ENCODE data around the gene RAB28. TPM values are rescaled to one million over a fixed set of nuclear protein-coding genes. Genes with fewer than 3 reads are reported as not detected.

The RAB28 gene
- total RNA-seq, 3 donors from 2014 or later (not counting 1 experiment from before 2014, with no cell fraction given): 10.2 to 13.1 (median 12.9) TPM

DNA sequence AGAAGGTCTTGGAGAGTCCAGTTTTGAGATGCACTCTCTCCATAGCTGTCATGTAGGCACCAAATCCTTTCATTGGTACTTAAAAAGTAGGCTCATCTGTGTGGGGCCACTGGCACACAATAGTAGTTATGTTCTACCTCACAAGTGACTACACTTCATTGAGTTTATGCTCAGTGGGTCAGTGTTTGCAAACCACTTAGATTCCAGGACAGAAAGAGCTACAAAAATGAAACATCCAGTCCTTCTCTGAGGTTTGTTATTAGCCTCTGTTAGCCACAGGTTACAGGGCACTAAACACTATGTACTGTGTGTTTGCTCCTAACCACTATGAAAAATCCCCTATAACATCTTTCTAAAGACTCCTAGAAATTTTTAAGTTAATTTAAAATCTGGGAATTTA, 13.8 kb downstream of the RAB28 start:
- H3K36me3 ChIP-seq (ENCODE audit: control insufficient read depth, insufficient read depth, low read length): peaks cover 10% of the 10 kb centered on the region
- no peak for DNase-seq
- Mint-ChIP-seq H3K9me3 (no peaks in the 10 kb centered on the region), H3K36me3 (no peaks in the 10 kb centered on the region), H3K4me1 (peaks cover 14 to 19% of the 10 kb centered on the region in 2 donors), H3K27me3 (ENCODE audit: low read depth in 2 of 2) (no peaks in the 10 kb centered on the region), H3K4me3 (no peak overlapping the region), H3K27ac (no peak overlapping the region)
- ATAC-seq: no peak
- H3K4me3 ChIP-seq (ENCODE audit: low read length): no peak overlapping the region
- no peaks in the 10 kb centered on the region for H3K27me3 ChIP-seq (ENCODE audit: control insufficient read depth, insufficient read depth, low read length)
- no peaks in the 10 kb centered on the region for H3K4me1 ChIP-seq (ENCODE audit: control insufficient read depth, insufficient read depth, low read length)
- intact Hi-C loops (cut with micrococcal nuclease): no loop called here
- no peaks in the 10 kb centered on the region for H3K9me3 ChIP-seq (ENCODE audit: control insufficient read depth, insufficient read depth, low read length)
- TF ChIP-seq, protein P1, sequence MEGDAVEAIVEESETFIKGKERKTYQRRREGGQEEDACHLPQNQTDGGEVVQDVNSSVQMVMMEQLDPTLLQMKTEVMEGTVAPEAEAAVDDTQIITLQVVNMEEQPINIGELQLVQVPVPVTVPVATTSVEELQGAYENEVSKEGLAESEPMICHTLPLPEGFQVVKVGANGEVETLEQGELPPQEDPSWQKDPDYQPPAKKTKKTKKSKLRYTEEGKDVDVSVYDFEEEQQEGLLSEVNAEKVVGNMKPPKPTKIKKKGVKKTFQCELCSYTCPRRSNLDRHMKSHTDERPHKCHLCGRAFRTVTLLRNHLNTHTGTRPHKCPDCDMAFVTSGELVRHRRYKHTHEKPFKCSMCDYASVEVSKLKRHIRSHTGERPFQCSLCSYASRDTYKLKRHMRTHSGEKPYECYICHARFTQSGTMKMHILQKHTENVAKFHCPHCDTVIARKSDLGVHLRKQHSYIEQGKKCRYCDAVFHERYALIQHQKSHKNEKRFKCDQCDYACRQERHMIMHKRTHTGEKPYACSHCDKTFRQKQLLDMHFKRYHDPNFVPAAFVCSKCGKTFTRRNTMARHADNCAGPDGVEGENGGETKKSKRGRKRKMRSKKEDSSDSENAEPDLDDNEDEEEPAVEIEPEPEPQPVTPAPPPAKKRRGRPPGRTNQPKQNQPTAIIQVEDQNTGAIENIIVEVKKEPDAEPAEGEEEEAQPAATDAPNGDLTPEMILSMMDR (IDR thresholded peaks at IDR 0.05): no peak
- H3K27ac ChIP-seq (ENCODE audit: low read length): no peak overlapping the region

DNA sequence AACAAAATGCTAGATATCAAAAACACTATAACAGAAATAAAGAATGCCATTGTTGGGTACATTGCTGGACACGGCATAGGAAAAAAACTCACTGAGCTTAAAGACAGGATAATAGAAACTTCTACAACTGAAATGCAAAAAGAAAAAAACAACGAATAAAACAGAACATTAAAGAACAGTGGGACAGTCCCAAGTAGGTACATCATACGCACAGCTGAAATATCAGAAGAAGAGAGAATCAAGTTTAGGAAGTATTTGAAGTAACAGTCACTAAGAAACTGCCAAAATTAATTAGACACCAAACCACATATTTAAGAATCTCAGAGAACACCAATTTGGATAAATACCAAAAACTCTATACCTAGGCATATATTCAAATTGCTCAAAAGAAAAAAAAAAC, 19.2 kb downstream of the RAB28 start:
- WGBS (ENCODE audit: insufficient coverage): 93% methylated on average over 3 of the region's 3 CpGs
- no peak overlapping the region for H3K4me3 ChIP-seq (ENCODE audit: low read length)
- no peaks in the 10 kb centered on the region for H3K4me1 ChIP-seq (ENCODE audit: control insufficient read depth, insufficient read depth, low read length)
- no peaks in the 10 kb centered on the region for H3K9me3 ChIP-seq (ENCODE audit: control insufficient read depth, insufficient read depth, low read length)
- H3K4me1 Mint-ChIP-seq: peaks cover 14 to 19% of the 10 kb centered on the region in 2 donors
- intact Hi-C loops (cut with micrococcal nuclease): no loop called here
- TF ChIP-seq, protein P1 (IDR thresholded peaks at IDR 0.05): no peak
- no peak overlapping the region for H3K27ac Mint-ChIP-seq
- ATAC-seq (no peak), DNase-seq (no peak)
- H3K27me3 ChIP-seq (ENCODE audit: control insufficient read depth, insufficient read depth, low read length): no peaks in the 10 kb centered on the region
- H3K9me3 Mint-ChIP-seq: no peaks in the 10 kb centered on the region
- H3K36me3 ChIP-seq (ENCODE audit: control insufficient read depth, insufficient read depth, low read length): peaks cover 5% of the 10 kb centered on the region
- H3K36me3 Mint-ChIP-seq: peaks cover 6% of the 10 kb centered on the region
- no peak overlapping the region for H3K4me3 Mint-ChIP-seq
- no peak overlapping the region for H3K27ac ChIP-seq (ENCODE audit: low read length)
- no peaks in the 10 kb centered on the region for H3K27me3 Mint-ChIP-seq (ENCODE audit: low read depth in 2 of 2)

DNA sequence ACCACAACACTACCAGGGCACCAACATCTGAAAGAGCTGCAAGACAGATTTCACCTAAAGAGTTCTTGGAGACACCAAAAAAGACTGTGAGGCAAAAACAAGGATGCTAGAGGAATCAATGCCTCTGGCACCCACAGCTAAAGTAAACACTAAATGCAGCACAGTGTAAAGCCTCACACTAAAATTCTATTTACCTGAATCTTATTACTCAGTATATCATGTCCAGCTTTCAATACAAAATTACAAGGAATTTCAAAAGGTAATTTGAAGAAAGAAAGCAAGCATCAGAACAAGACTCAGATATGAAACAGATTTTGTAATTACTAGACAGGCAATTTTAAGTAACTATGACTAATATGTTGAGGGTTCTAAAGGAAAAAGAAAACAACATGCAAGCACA, 19.6 kb downstream of the RAB28 start:
- ATAC-seq: no peak

More for the DNA sequence above, 19.6 kb downstream of the RAB28 start:
- intact Hi-C loops (cut with micrococcal nuclease): no loop called here
- no peaks in the 10 kb centered on the region for H3K9me3 ChIP-seq (ENCODE audit: control insufficient read depth, insufficient read depth, low read length)
- no peak overlapping the region for H3K4me3 ChIP-seq (ENCODE audit: low read length)
- Mint-ChIP-seq H3K27ac (no peak overlapping the region), H3K4me3 (no peak overlapping the region), H3K4me1 (peaks cover 14 to 19% of the 10 kb centered on the region in 2 donors), H3K27me3 (ENCODE audit: low read depth in 2 of 2) (no peaks in the 10 kb centered on the region), H3K36me3 (peaks cover 6% of the 10 kb centered on the region), H3K9me3 (no peaks in the 10 kb centered on the region)
- H3K27ac ChIP-seq (ENCODE audit: low read length): no peak overlapping the region
- H3K4me1 ChIP-seq (ENCODE audit: control insufficient read depth, insufficient read depth, low read length): no peaks in the 10 kb centered on the region
- peaks cover 5% of the 10 kb centered on the region for H3K36me3 ChIP-seq (ENCODE audit: control insufficient read depth, insufficient read depth, low read length)
- no peaks in the 10 kb centered on the region for H3K27me3 ChIP-seq (ENCODE audit: control insufficient read depth, insufficient read depth, low read length)
- DNase-seq: no peak
- TF ChIP-seq, protein P1 (IDR thresholded peaks at IDR 0.05): no peak
